Endothelial cell of umbilical vein (primary cell): ENCODE data around the gene ANKRD40CL. TPM values are rescaled to one million over a fixed set of nuclear protein-coding genes. Genes with fewer than 3 reads are reported as not detected.

Source experiments
- BruUV-seq: library from RNA; stranded (reverse); fragments of 400-500 nt; replicated peaks from 2 replicates; lab custom pipeline; 2021; lab: Mats Ljungman, UMichigan
- CTCF ChIA-PET: fragments of 300-600, 350-600 bp; sonication (Branson Sonifier 250); formaldehyde crosslinking; loops from one replicate; lab custom pipeline; 2021; ENCODE audit warnings: antibody characterized with exemption, inconsistent platforms; lab: Charles Lee
- POLR2A ChIA-PET: fragments of 300-600, 350-600 bp; sonication (Branson Sonifier 250); formaldehyde crosslinking; loops from one replicate; lab custom pipeline; 2021; ENCODE audit warnings: antibody characterized with exemption, inconsistent platforms; lab: Charles Lee
- DNase-seq: peaks from one replicate; pipeline ENCODE4 v3.0.0-alpha.2; 2011; ENCODE audit warnings: low read depth, low spot score
- FAIRE-seq: peaks from 2 replicates; lab custom pipeline; 2011; peaks lifted over from hg19 to GRCh38; lab: Jason Lieb, UNC
- H2AFZ ChIP-seq: 2 replicates; pipeline ENCODE4 v1.6.0; 2012; ENCODE audit warnings: low read depth, low read length, control low read depth, inconsistent platforms
- H3K27ac ChIP-seq: 2 replicates; pipeline ENCODE4 v1.5.1; 2011; ENCODE audit warnings: low read depth, mild to moderate bottlenecking, control low read depth, low read length, moderate library complexity; ENCODE audit not compliant: insufficient read depth
- H3K27me3 ChIP-seq, 2 experiments: 2 replicates each; pipeline versions ENCODE4 v1.6.0 to v1.6.1; 2011; ENCODE audit warnings: low read length in 2 of 2, mixed read lengths in 1 of 2; ENCODE audit not compliant: control insufficient read depth in 2 of 2, insufficient read depth in 2 of 2
- H3K36me3 ChIP-seq, 2 experiments: 2 replicates in 1 of 2; 3 replicates in 1 of 2; pipeline ENCODE4 v1.5.1; 2011; ENCODE audit warnings: low read length in 2 of 2, mild to moderate bottlenecking in 1 of 2, moderate library complexity in 1 of 2; ENCODE audit not compliant: control insufficient read depth in 2 of 2, insufficient read depth in 2 of 2; ENCODE audit errors: extremely low read depth in 1 of 2
- H3K4me1 ChIP-seq: 3 replicates; pipeline ENCODE4 v1.5.1; 2011; ENCODE audit warnings: mild to moderate bottlenecking, low read length; ENCODE audit not compliant: control insufficient read depth, insufficient read depth; ENCODE audit errors: extremely low read depth
- H3K4me2 ChIP-seq: 2 replicates; pipeline ENCODE4 v1.6.1; 2011; ENCODE audit warnings: low read length, control low read depth, mixed read lengths; ENCODE audit not compliant: insufficient read depth
- H3K4me3 ChIP-seq, 3 experiments: fragments of 200-600 bp in 1 of 3; sonication (generic), shearing (Covaris generic) in 1 of 3; replicated peaks in 1 of 3; 2 replicates each; pipeline ENCODE4 v1.5.1; 2011 to 2016; ENCODE audit warnings: control low read depth in 3 of 3, low read length in 3 of 3, mild to moderate bottlenecking in 2 of 3, inconsistent platforms in 1 of 3, low read depth in 1 of 3, moderate library complexity in 1 of 3; ENCODE audit not compliant: insufficient read depth in 1 of 3
- H3K79me2 ChIP-seq: 2 replicates; pipeline ENCODE4 v1.6.0; 2012; ENCODE audit warnings: low read length, inconsistent platforms; ENCODE audit not compliant: control insufficient read depth, insufficient read depth
- H3K9ac ChIP-seq: replicated peaks from 2 replicates; pipeline ENCODE3; 2011; ENCODE audit warnings: low read length, control low read depth; ENCODE audit not compliant: insufficient read depth; ENCODE audit errors: extremely low read depth
- H3K9me1 ChIP-seq: replicated peaks from 3 replicates; pipeline ENCODE4 v1.6.0; 2011; ENCODE audit warnings: mild to moderate bottlenecking, low read length; ENCODE audit not compliant: control insufficient read depth, insufficient read depth; ENCODE audit errors: extremely low read depth
- H3K9me3 ChIP-seq: replicated peaks from 2 replicates; pipeline ENCODE4 v1.5.1; 2012; ENCODE audit warnings: low read length, inconsistent platforms; ENCODE audit not compliant: control insufficient read depth, insufficient read depth
- H4K20me1 ChIP-seq: replicated peaks from 2 replicates; pipeline ENCODE3; 2011; ENCODE audit warnings: mild to moderate bottlenecking, low read length; ENCODE audit not compliant: control insufficient read depth, insufficient read depth; ENCODE audit errors: extremely low read depth
- CTCF ChIP-seq, 2 donors: IDR thresholded peaks; 1 replicate in 1 of 2; 2 replicates in 1 of 2; pipeline ENCODE4 v1.5.1; 2011; ENCODE audit warnings: low read length in 2 of 2, mild to moderate bottlenecking in 2 of 2, moderate library complexity in 2 of 2, control low read depth in 1 of 2, inconsistent platforms in 1 of 2, low read depth in 1 of 2; ENCODE audit not compliant: insufficient read depth in 1 of 2; ENCODE audit errors: extremely low read depth in 1 of 2
- EZH2 ChIP-seq: IDR thresholded peaks from 2 replicates; pipeline ENCODE4 v1.6.1; 2012; ENCODE audit warnings: borderline replicate concordance, low read depth, mild to moderate bottlenecking, moderate library complexity, low read length, inconsistent platforms; ENCODE audit not compliant: severe bottlenecking
- FOS ChIP-seq: IDR thresholded peaks from 2 replicates; pipeline ENCODE4 v1.6.1; 2011; ENCODE audit warnings: mild to moderate bottlenecking, low read length, moderate library complexity, borderline replicate concordance; ENCODE audit not compliant: insufficient read depth
- GATA2 ChIP-seq: IDR thresholded peaks from 2 replicates; pipeline ENCODE4 v1.7.0; 2011; ENCODE audit warnings: low read depth, mild to moderate bottlenecking, moderate library complexity, mixed read lengths, low read length; ENCODE audit not compliant: insufficient read length, insufficient read depth
- JUN ChIP-seq: IDR thresholded peaks from 2 replicates; pipeline ENCODE4 v1.6.1; 2011; ENCODE audit warnings: borderline replicate concordance, low read depth; ENCODE audit not compliant: insufficient read length, insufficient read depth
- MAX ChIP-seq: IDR thresholded peaks from 2 replicates; pipeline ENCODE4 v1.6.1; 2011; ENCODE audit not compliant: insufficient read depth, insufficient read length
- MYC ChIP-seq: IDR thresholded peaks from one replicate; pipeline ENCODE4 v1.6.1; 2011; ENCODE audit warnings: mild to moderate bottlenecking, low read depth, low read length
- POLR2A ChIP-seq: IDR thresholded peaks from 2 replicates; pipeline ENCODE4 v1.6.1; 2012; ENCODE audit warnings: low read depth, mild to moderate bottlenecking, control low read depth, low read length
- POLR2AphosphoS5 ChIP-seq: IDR thresholded peaks from 2 replicates; pipeline ENCODE4 v1.6.1; 2012; ENCODE audit warnings: low read depth, mild to moderate bottlenecking, control low read depth, low read length, moderate library complexity; ENCODE audit not compliant: insufficient read depth
- dilution Hi-C: fragments of 300-500 bp; cut with MboI; formaldehyde crosslinking; loops from one replicate; pipeline ENCODE4 v1.15.0; 2019; ENCODE audit warnings: low sequenced_read_pairs; ENCODE audit not compliant: extremely low pct_ligation_motif_present
- intact Hi-C: fragments of 100-400 bp; cut with micrococcal nuclease; formaldehyde crosslinking; loops from one replicate; pipeline ENCODE4 v1.10.0; 2022
- polyA plus RNA-seq, 4 experiments: library from polyadenylated mRNA; depleted of rRNA in 3 of 4; stranded (reverse) in 3 of 4; unstranded in 1 of 4; fragments of >200 nt; gene quantifications; 2 replicates each; pipeline versions ENCODE4 v1.2.1 to v1.2.3, GENCODE V29; 2011 to 2012; ENCODE audit warnings: missing spikeins in 1 of 4
- total RNA-seq: library from RNA; stranded (reverse); gene quantifications from 2 replicates; pipeline ENCODE4 v1.2.3, GENCODE V29; 2021

Gene ANKRD40CL
- total and polyA plus RNA-seq, 2 donors (not counting 3 experiments of a cell fraction or from before 2014, with no cell fraction given): not detected

- dilution Hi-C loops: no loop called here
- H4K20me1 ChIP-seq: no peaks in the 10 kb centered on the region
- POLR2A ChIA-PET: no interaction called here
- H2AFZ ChIP-seq: no peak overlapping the region
- intact Hi-C loops: no loop called here
- H3K9me3 ChIP-seq: no peaks in the 10 kb centered on the region
- H3K9ac ChIP-seq: no peak overlapping the region
- DNase-seq: no peak
- no peak overlapping the region for H3K4me2 ChIP-seq
- TF ChIP-seq POLR2AphosphoS5 (no peak), CTCF (IDR thresholded peaks at IDR 0.05; ENCODE audit: extremely low read depth in 1 of 2, insufficient read depth in 1 of 2, low read depth in 1 of 2, low read length in 2 of 2) (no peak), EZH2 (no peak), POLR2A (no peak), GATA2 (no peak), JUN (no peak), MYC (no peak), MAX (no peak), FOS (no peak)
- H3K4me1 ChIP-seq: no peaks in the 10 kb centered on the region
- no TSS peak for BruUV-seq
- no peak overlapping the region for H3K4me3 ChIP-seq
- no peaks in the 10 kb centered on the region for H3K9me1 ChIP-seq
- CTCF ChIA-PET: interaction anchor here (0.5 to 3.2 kb wide), 4 partner anchors 22 to 153 kb away, joined by 3 to 19 read pairs (median 4); no protein-coding TSS in a partner anchor
- no peak for FAIRE-seq
- peaks cover 0 to 3% of the 10 kb centered on the region in 2 experiments for H3K27me3 ChIP-seq
- H3K36me3 ChIP-seq: no peaks in the 10 kb centered on the region
- H3K27ac ChIP-seq: no peak overlapping the region
- no peaks in the 10 kb centered on the region for H3K79me2 ChIP-seq
These were observed 39.7 kb upstream of the ANKRD40CL start for GRCh38 chr17:50807009-50807408.
